Measurements from ENCODE around the gene UNC13B. TPM values are rescaled to one million over a fixed set of nuclear protein-coding genes. Genes with fewer than 3 reads are reported as not detected.

UNC13B gene
- total RNA-seq, 1 donor from 2014 or later, result 16.8 TPM

GRCh38 chr9:35203528-35203927 lies 41.7 kb downstream of the UNC13B start:
- Histone ChIP-seq H3K27me3 (ENCODE audit: control insufficient read depth, insufficient read depth, low read length) (no peaks in the 10 kb centered on the region), H3K36me3 (ENCODE audit: control insufficient read depth, insufficient read depth, low read length) (no peaks in the 10 kb centered on the region), H3K4me3 (ENCODE audit: low read depth, low read length) (no peak overlapping the region)
- FAIRE-seq (no peak), DNase-seq (ENCODE audit: low read depth) (no peak)
- no peak for TF ChIP-seq CTCF (IDR thresholded peaks at IDR 0.05; ENCODE audit: insufficient read depth, low read length, severe bottlenecking)

GRCh38 chr9:35205340-35205739 lies 43.5 kb downstream of the UNC13B start:
- no peaks in the 10 kb centered on the region for H3K27me3 ChIP-seq (ENCODE audit: control insufficient read depth, insufficient read depth, low read length)
- FAIRE-seq, result no peak
- no peak for DNase-seq (ENCODE audit: low read depth)
- H3K36me3 ChIP-seq (ENCODE audit: control insufficient read depth, insufficient read depth, low read length), result no peaks in the 10 kb centered on the region
- TF ChIP-seq CTCF (IDR thresholded peaks at IDR 0.05; ENCODE audit: insufficient read depth, low read length, severe bottlenecking), result no peak
- no peak overlapping the region for H3K4me3 ChIP-seq (ENCODE audit: low read depth, low read length)

- no peak overlapping the region for H3K4me3 ChIP-seq (ENCODE audit: low read depth, low read length)
- TF ChIP-seq CTCF (IDR thresholded peaks at IDR 0.05; ENCODE audit: insufficient read depth, low read length, severe bottlenecking), result no peak
- H3K27me3 ChIP-seq (ENCODE audit: control insufficient read depth, insufficient read depth, low read length), result no peaks in the 10 kb centered on the region
- H3K36me3 ChIP-seq (ENCODE audit: control insufficient read depth, insufficient read depth, low read length), result no peaks in the 10 kb centered on the region
- FAIRE-seq (no peak), DNase-seq (ENCODE audit: low read depth) (no peak)
These were observed 50.0 kb downstream of the UNC13B start for GRCh38 chr9:35211854-35212253.

- H3K4me3 ChIP-seq (ENCODE audit: low read depth, low read length), result no peak overlapping the region
- FAIRE-seq (no peak), DNase-seq (ENCODE audit: low read depth) (no peak)
- H3K36me3 ChIP-seq (ENCODE audit: control insufficient read depth, insufficient read depth, low read length), result no peaks in the 10 kb centered on the region
- no peak for TF ChIP-seq CTCF (IDR thresholded peaks at IDR 0.05; ENCODE audit: insufficient read depth, low read length, severe bottlenecking)
- no peaks in the 10 kb centered on the region for H3K27me3 ChIP-seq (ENCODE audit: control insufficient read depth, insufficient read depth, low read length)
These were observed 59.0 kb downstream of the UNC13B start for GRCh38 chr9:35220659-35221338.

- no peaks in the 10 kb centered on the region for H3K27me3 ChIP-seq (ENCODE audit: control insufficient read depth, insufficient read depth, low read length)
- FAIRE-seq (no peak), DNase-seq (ENCODE audit: low read depth) (no peak)
- H3K4me3 ChIP-seq (ENCODE audit: low read depth, low read length), result no peak overlapping the region
- H3K36me3 ChIP-seq (ENCODE audit: control insufficient read depth, insufficient read depth, low read length), result no peaks in the 10 kb centered on the region
- TF ChIP-seq CTCF (IDR thresholded peaks at IDR 0.05; ENCODE audit: insufficient read depth, low read length, severe bottlenecking), result no peak
These were observed 63.9 kb downstream of the UNC13B start for GRCh38 chr9:35225677-35226076.

GRCh38 chr9:35226651-35227050 lies 64.8 kb downstream of the UNC13B start:
- FAIRE-seq, result no peak
- no peaks in the 10 kb centered on the region for H3K27me3 ChIP-seq (ENCODE audit: control insufficient read depth, insufficient read depth, low read length)
- H3K4me3 ChIP-seq (ENCODE audit: low read depth, low read length), result no peak overlapping the region
- TF ChIP-seq CTCF (IDR thresholded peaks at IDR 0.05; ENCODE audit: insufficient read depth, low read length, severe bottlenecking), result no peak
- DNase-seq (ENCODE audit: low read depth), result no peak
- H3K36me3 ChIP-seq (ENCODE audit: control insufficient read depth, insufficient read depth, low read length), result no peaks in the 10 kb centered on the region

All from bronchial epithelial cell (primary cell).